Mucosa of descending colon (tissue), 3 donors: ENCODE results near the gene APOL5. TPM values are rescaled to one million over a fixed set of nuclear protein-coding genes. Genes with fewer than 3 reads are reported as not detected.

ENCODE experiments used
- ATAC-seq: fragments of 200-7000 bp; cut with Tn5 transposase; one replicate; pipeline ENCODE4 v1.9.1; 2020; ENCODE audit warnings: mild to moderate bottlenecking, moderate library complexity
- DNase-seq, 3 donors: peaks; one replicate each; pipeline ENCODE4 v3.0.0-alpha.2; 2020
- H3K36me3 ChIP-seq: fragments of 200-600 bp; one replicate; pipeline ENCODE4 v1.8.0; 2021; ENCODE audit warnings: low read depth, mild to moderate bottlenecking
- H3K4me1 ChIP-seq: fragments of 200-600 bp; one replicate; pipeline ENCODE4 v1.8.0; 2021; ENCODE audit warnings: low read depth, mild to moderate bottlenecking
- H3K4me3 ChIP-seq: fragments of 200-600 bp; one replicate; pipeline ENCODE4 v1.8.0; 2021; ENCODE audit warnings: mild to moderate bottlenecking
- H3K9me3 ChIP-seq: fragments of 200-600 bp; one replicate; pipeline ENCODE4 v1.8.0; 2021; ENCODE audit warnings: mild to moderate bottlenecking
- CTCF ChIP-seq: fragments of 200-600 bp; IDR thresholded peaks from one replicate; pipeline ENCODE4 v1.8.0; 2022; ENCODE audit warnings: antibody characterized with exemption, mild to moderate bottlenecking
- intact Hi-C, 2 donors: fragments of 100-400 bp; cut with DNase I in 1 of 2; cut with micrococcal nuclease in 1 of 2; formaldehyde crosslinking; loops; one replicate each; pipeline versions ENCODE4 v1.11.0 to v1.11.1; 2022; cut with DNase I, micrococcal nuclease
- total RNA-seq, 3 donors: library from RNA; stranded (reverse); fragmentation: NEBNext Ultra II Directional in 2 of 3; extraction: Animal tissue kit (Norgen Biotek cat#: 25700) in 2 of 3; gene quantifications; one replicate each; pipeline versions ENCODE4 v1.2.1 to v1.2.4, GENCODE V29; 2021 to 2023
- donor health status: DM: no; HTN: no; CAD: no; lungs with moderate emphysema.
- donor health status: DM: no; HTN: no; CAD: no.
- donor health status: DM: no; HTN: yes; CAD: no.

Gene APOL5
- total RNA-seq, 3 donors from 2014 or later, result not detected

GRCh38 chr22:35746248-35746647, 28.6 kb downstream of the APOL5 start:
- no peak for TF ChIP-seq CTCF
- ATAC-seq (no peak), DNase-seq (no peak)
- intact Hi-C loops, result no loop called here
- Histone ChIP-seq H3K36me3 (no peaks in the 10 kb centered on the region), H3K4me3 (no peak overlapping the region), H3K9me3 (no peaks in the 10 kb centered on the region), H3K4me1 (no peaks in the 10 kb centered on the region)

DNA sequence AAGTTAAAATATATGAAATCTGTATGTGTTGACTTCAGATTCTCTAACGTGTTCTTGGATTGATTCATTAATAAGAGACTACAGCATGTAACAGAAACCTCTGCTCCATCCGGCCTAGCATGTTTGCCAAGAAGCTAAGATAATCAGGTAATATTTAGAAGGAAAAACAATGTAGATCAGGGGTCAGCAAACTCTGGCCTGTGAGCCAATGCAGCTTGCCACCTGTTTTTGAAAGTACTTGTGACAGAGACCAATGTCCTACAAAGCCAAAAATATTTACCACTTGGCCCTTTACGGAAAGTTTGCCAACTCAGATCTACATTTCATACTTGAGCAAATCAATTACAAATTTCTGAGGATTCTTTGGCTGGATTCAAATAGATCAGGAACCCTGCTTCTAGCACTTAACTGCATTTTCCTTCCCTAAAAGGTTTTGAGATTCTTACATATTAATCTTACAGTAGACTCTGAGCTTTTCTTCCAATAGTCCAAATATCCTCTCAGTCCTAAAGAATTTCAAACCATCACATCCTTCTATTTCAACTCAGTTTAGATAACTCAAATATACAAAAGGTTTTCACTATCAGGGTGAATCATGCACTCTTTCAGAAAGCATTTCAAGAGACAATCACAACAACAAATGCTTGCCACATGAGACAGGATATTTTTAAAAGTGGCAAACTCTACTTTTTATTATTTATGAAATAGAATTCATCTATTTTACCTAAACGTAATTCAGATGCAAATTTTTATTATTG, 29.5 kb downstream of the APOL5 start:
- intact Hi-C loops, result no loop called here
- TF ChIP-seq CTCF, result no peak
- Histone ChIP-seq H3K4me1 (no peaks in the 10 kb centered on the region), H3K36me3 (no peaks in the 10 kb centered on the region), H3K4me3 (no peak overlapping the region), H3K9me3 (no peaks in the 10 kb centered on the region)
- ATAC-seq (no peak), DNase-seq (no peak)

- DNase-seq, result no peak
- Histone ChIP-seq H3K4me1 (no peaks in the 10 kb centered on the region), H3K9me3 (no peaks in the 10 kb centered on the region), H3K4me3 (no peak overlapping the region), H3K36me3 (no peaks in the 10 kb centered on the region)
- ATAC-seq, result no peak
- TF ChIP-seq CTCF, result no peak
- intact Hi-C loops, result no loop called here
These were observed 32.1 kb downstream of the APOL5 start for GRCh38 chr22:35749808-35750207.

DNA sequence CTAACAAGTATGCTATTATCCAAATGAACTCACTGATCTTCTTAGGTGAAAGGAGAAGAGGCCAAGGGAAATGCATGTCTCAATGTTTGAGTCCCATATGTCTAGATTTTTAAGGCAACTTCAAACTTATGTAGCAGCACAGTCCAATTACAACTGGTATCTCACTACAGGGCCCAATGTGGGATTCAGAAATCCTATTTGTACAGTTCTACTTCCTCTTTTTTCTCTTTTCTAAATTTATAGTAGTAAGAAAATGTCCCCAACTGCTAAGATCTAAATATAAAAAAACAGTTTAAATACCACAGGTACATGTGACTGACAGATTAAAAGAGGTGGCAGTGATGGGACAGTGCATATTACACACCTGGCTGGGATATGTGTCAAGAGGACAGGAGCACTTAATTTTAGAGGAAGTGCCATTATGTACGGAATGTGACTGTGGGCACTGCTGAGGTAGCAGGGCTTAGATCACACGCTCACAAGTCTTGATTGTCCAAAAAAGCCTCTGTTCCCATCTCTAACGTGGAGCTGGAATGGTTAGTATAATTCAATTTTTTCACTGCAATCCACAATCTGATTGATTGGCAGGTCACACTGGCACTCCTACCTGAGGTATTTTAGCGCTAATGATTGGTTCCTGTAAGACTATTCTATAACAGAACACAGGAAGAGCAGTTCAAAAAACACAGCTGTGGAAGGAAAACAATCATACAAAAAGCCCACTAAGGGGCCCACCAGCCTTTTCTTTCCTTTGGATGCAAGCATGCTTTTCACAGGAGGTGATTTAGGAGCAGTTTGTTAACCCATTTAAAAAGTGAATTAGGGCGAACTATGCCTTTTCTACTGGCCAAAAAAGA, 34.6 kb downstream of the APOL5 start:
- no peak for ATAC-seq
- DNase-seq, result no peak
- no peaks in the 10 kb centered on the region for H3K36me3 ChIP-seq
- no peaks in the 10 kb centered on the region for H3K4me1 ChIP-seq
- TF ChIP-seq CTCF, result no peak
- intact Hi-C loops, result no loop called here
- no peak overlapping the region for H3K4me3 ChIP-seq
- H3K9me3 ChIP-seq, result no peaks in the 10 kb centered on the region

GRCh38 chr22:35752863-35753189, 35.2 kb downstream of the APOL5 start:
- DNase-seq (no peak), ATAC-seq (no peak)
- no peak for TF ChIP-seq CTCF
- intact Hi-C loops, result no loop called here
- no peak overlapping the region for H3K4me3 ChIP-seq
- no peaks in the 10 kb centered on the region for H3K9me3 ChIP-seq
- no peaks in the 10 kb centered on the region for H3K36me3 ChIP-seq
- no peaks in the 10 kb centered on the region for H3K4me1 ChIP-seq
